ENCODE measurements around the gene ANKMY1.

Gene ANKMY1

DNA sequence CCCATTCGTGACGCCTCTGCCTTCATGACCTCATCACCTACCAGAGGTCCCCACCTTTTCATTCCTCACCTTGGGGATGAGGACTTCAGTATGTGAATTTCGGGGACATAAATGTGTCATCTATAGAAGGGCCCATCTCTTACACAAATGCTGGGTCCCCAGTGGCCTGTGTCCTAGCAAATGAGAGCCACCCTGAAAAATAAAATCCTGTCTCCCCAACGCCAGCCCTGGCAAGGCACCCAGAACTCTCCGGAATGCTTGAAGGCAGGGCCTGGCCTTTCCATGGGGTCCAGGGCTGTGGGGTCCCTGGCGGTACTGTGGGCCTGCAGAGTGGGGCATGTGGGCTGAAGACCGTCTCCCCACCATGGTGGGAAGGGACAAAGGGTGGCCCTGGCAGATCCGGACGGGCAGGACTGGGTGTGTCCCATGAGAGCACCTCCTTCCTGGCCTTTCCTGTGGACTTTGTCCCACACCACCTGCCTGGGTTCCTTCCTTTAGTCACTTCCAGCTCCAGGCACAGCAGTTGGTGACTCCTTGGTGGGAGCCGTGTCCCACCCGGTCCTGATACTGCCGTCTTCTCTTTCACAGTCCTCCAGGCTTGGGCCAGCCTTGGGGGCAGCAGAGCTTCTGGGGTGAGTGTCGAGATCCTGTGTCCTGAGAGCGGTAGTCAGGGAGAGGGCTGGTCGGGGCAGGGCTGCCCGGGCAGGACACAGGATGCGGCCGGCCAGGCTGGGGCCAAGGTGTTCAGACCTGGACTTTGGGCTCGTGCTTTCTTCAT lies 47.3 kb upstream of the ANKMY1 start:
- Histone ChIP-seq H3F3A (ENCODE audit: low read depth) (no peaks in the 10 kb centered on the region), H3K4me2 (ENCODE audit: low read depth, low read length, poor library complexity, severe bottlenecking) (no peak overlapping the region), H3K9me2 (replicated peaks; ENCODE audit: low read depth, low read length) (no peaks in the 10 kb centered on the region), H3K4me3 (ENCODE audit: low read length, poor library complexity, severe bottlenecking) (no peak overlapping the region), H3K27me3 (ENCODE audit: insufficient read depth, low read length, poor library complexity, severe bottlenecking) (no peaks in the 10 kb centered on the region), H2AFZ (ENCODE audit: low read length) (no peak overlapping the region), H3K36me3 (ENCODE audit: insufficient read depth, low read length) (no peaks in the 10 kb centered on the region), H3K79me2 (ENCODE audit: insufficient read depth, low read length) (no peaks in the 10 kb centered on the region), H3K9me3 (ENCODE audit: insufficient read depth, low read depth, low read length) (no peaks in the 10 kb centered on the region), H3K4me1 (ENCODE audit: insufficient read depth, low read length, poor library complexity, severe bottlenecking) (no peaks in the 10 kb centered on the region), H4K20me1 (ENCODE audit: insufficient read depth, low read length, poor library complexity, severe bottlenecking) (no peaks in the 10 kb centered on the region), H3K9ac (ENCODE audit: low read depth, low read length, poor library complexity, severe bottlenecking) (no peak overlapping the region)
- TF ChIP-seq, protein P1, sequence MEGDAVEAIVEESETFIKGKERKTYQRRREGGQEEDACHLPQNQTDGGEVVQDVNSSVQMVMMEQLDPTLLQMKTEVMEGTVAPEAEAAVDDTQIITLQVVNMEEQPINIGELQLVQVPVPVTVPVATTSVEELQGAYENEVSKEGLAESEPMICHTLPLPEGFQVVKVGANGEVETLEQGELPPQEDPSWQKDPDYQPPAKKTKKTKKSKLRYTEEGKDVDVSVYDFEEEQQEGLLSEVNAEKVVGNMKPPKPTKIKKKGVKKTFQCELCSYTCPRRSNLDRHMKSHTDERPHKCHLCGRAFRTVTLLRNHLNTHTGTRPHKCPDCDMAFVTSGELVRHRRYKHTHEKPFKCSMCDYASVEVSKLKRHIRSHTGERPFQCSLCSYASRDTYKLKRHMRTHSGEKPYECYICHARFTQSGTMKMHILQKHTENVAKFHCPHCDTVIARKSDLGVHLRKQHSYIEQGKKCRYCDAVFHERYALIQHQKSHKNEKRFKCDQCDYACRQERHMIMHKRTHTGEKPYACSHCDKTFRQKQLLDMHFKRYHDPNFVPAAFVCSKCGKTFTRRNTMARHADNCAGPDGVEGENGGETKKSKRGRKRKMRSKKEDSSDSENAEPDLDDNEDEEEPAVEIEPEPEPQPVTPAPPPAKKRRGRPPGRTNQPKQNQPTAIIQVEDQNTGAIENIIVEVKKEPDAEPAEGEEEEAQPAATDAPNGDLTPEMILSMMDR (conservative IDR thresholded peaks at IDR 0.05; ENCODE audit: low read length) = no peak

DNA sequence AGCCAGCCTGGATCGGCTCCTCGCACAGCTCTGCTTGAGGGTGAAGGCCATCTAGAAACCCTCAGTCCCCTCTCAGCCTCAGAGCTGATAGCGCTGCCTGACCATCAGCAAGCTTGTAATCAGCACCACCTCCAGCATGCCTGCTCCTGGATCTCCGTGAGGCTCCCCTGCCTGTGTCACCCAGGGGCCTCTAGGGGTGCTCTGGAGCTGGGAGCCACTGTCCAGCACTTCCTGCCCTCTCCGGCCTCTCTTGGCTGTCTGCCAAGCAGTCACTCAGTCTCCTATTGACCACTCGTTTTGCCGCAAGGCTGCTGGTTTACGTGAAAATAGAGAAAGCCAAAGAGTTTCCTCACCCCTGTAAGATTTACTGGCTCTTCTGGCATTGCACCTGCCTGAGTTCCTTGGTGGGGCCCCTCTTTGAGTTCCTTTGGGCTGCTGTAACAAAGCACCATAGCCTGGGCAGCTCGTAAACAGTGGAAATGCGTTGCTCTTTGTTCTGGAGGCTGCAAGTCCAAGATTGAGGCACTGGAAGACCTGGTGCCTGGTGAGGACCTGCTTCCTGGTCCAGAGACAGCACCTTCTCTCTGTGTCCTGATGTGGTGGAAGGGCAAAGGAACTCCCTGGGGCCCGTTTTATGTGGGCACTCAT lies 46.6 kb upstream of the ANKMY1 start:
- H3K36me3 ChIP-seq (ENCODE audit: insufficient read depth, low read length) = no peaks in the 10 kb centered on the region
- TF ChIP-seq, protein P1 (conservative IDR thresholded peaks at IDR 0.05; ENCODE audit: low read length) = peak; percentile 43
- TF ChIP-seq EZH2phosphoT487 (IDR thresholded peaks at IDR 0.05; ENCODE audit: borderline replicate concordance) = no peak
- no peaks in the 10 kb centered on the region for H3K4me1 ChIP-seq (ENCODE audit: insufficient read depth, low read length, poor library complexity, severe bottlenecking)
- no peaks in the 10 kb centered on the region for H3K9me3 ChIP-seq (ENCODE audit: insufficient read depth, low read depth, low read length)
- H3K9ac ChIP-seq (ENCODE audit: low read depth, low read length, poor library complexity, severe bottlenecking) = no peak overlapping the region
- no peak overlapping the region for H2AFZ ChIP-seq (ENCODE audit: low read length)
- H3F3A ChIP-seq (ENCODE audit: low read depth) = no peaks in the 10 kb centered on the region
- H3K79me2 ChIP-seq (ENCODE audit: insufficient read depth, low read length) = no peaks in the 10 kb centered on the region
- H4K20me1 ChIP-seq (ENCODE audit: insufficient read depth, low read length, poor library complexity, severe bottlenecking) = no peaks in the 10 kb centered on the region
- no peaks in the 10 kb centered on the region for H3K9me2 ChIP-seq (replicated peaks; ENCODE audit: low read depth, low read length)
- no peak overlapping the region for H3K4me3 ChIP-seq (ENCODE audit: low read length, poor library complexity, severe bottlenecking)
- H3K27me3 ChIP-seq (ENCODE audit: insufficient read depth, low read length, poor library complexity, severe bottlenecking) = no peaks in the 10 kb centered on the region
- H3K4me2 ChIP-seq (ENCODE audit: low read depth, low read length, poor library complexity, severe bottlenecking) = no peak overlapping the region

DNA sequence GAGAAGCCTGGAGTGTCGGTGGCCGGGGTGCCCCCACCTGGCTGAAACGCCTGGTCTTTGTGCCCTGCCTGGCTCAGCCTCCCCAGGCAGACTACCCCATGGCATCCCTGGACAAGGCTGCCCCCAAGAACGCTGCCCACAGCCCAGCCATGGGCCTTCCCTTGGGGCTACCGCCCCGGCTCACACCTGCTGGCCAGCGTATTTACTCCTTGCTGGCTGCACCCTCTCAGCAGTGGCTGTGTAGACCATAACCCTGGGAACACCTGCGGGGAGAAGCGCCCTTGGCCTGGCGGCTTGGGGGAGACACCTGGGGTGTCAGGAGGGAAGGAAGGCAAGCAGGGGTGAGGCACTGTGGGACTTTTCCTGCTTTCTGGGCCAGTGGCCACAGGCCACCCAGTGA lies 46.1 kb upstream of the ANKMY1 start:
- Histone ChIP-seq H3K4me2 (ENCODE audit: low read depth, low read length, poor library complexity, severe bottlenecking) (no peak overlapping the region), H3K9me3 (ENCODE audit: insufficient read depth, low read depth, low read length) (no peaks in the 10 kb centered on the region), H3F3A (ENCODE audit: low read depth) (no peaks in the 10 kb centered on the region), H2AFZ (ENCODE audit: low read length) (no peak overlapping the region), H3K9ac (ENCODE audit: low read depth, low read length, poor library complexity, severe bottlenecking) (no peak overlapping the region), H3K79me2 (ENCODE audit: insufficient read depth, low read length) (no peaks in the 10 kb centered on the region), H3K9me2 (replicated peaks; ENCODE audit: low read depth, low read length) (no peaks in the 10 kb centered on the region), H3K36me3 (ENCODE audit: insufficient read depth, low read length) (peaks cover 1% of the 10 kb centered on the region; the same call in 1 of the 2 replicates), H3K27me3 (ENCODE audit: insufficient read depth, low read length, poor library complexity, severe bottlenecking) (no peaks in the 10 kb centered on the region), H3K4me1 (ENCODE audit: insufficient read depth, low read length, poor library complexity, severe bottlenecking) (no peaks in the 10 kb centered on the region), H4K20me1 (ENCODE audit: insufficient read depth, low read length, poor library complexity, severe bottlenecking) (no peaks in the 10 kb centered on the region), H3K4me3 (ENCODE audit: low read length, poor library complexity, severe bottlenecking) (no peak overlapping the region)
- TF ChIP-seq, protein P1 (conservative IDR thresholded peaks at IDR 0.05; ENCODE audit: low read length) = no peak
- TF ChIP-seq EZH2phosphoT487 (IDR thresholded peaks at IDR 0.05; ENCODE audit: borderline replicate concordance) = no peak
